Inflammatory macrophage (primary cell): ENCODE data around the gene CDK10.
"Not testable (repeated sequence)": the region's sequence is repeated elsewhere in the genome, so short reads cannot be mapped to it uniquely, and the experiment has no call there.

Source experiments
- DNase-seq, 2 donors: peaks; one replicate each; pipeline ENCODE4 v3.0.0-alpha.2; 2020 to 2022

The CDK10 gene

GRCh38 chr16:89696670-89697128 is 10.2 kb downstream of the CDK10 start:
- DNase-seq = no peak

- DNase-seq = no peak
Measured at GRCh38 chr16:89697161-89697615, 10.7 kb downstream of the CDK10 start.

GRCh38 chr16:89697616-89698331 is 11.3 kb downstream of the CDK10 start:
- DNase-seq = no peak

GRCh38 chr16:89698717-89699116 is 12.2 kb downstream of the CDK10 start:
- not testable (repeated sequence) for DNase-seq

- not testable (repeated sequence) for DNase-seq
Measured at GRCh38 chr16:89699629-89700099, 13.2 kb downstream of the CDK10 start.

GRCh38 chr16:89700100-89700648 is 13.7 kb downstream of the CDK10 start:
- DNase-seq = peak; percentile 98 to 99

- peak in 1 of 2 donors; percentile 53 for DNase-seq
Measured at GRCh38 chr16:89700649-89701424, 14.3 kb downstream of the CDK10 start.

GRCh38 chr16:89701425-89702406 is 15.2 kb downstream of the CDK10 start, which contains the start of gene SPATA2L:
SPATA2L (minus strand) TSS chr16:89701705; CDS start chr16:89701232, 473 bp downstream.
- peak; percentile 94 to 96 for DNase-seq

GRCh38 chr16:89704281-89704680 is 17.8 kb downstream of the CDK10 start:
- DNase-seq = no peak

GRCh38 chr16:89705006-89705405 is 18.5 kb downstream of the CDK10 start:
- no peak for DNase-seq

GRCh38 chr16:89706518-89707260 is 20.2 kb downstream of the CDK10 start:
- no peak for DNase-seq

- DNase-seq = no peak
Measured at GRCh38 chr16:89707695-89708094, 21.2 kb downstream of the CDK10 start.

GRCh38 chr16:89708481-89708931 is 22.0 kb downstream of the CDK10 start:
- no peak for DNase-seq

GRCh38 chr16:89709166-89709565 is 22.7 kb downstream of the CDK10 start:
- no peak for DNase-seq

- DNase-seq = peak; percentile 61 to 85
Measured at GRCh38 chr16:89709716-89710432, 23.4 kb downstream of the CDK10 start.

- DNase-seq = no peak
Measured at GRCh38 chr16:89710709-89711564, 24.4 kb downstream of the CDK10 start.

GRCh38 chr16:89711601-89712273 is 25.2 kb downstream of the CDK10 start:
- peak; percentile 41 to 50 for DNase-seq

- no peak for DNase-seq
Measured at GRCh38 chr16:89712274-89712781, 25.8 kb downstream of the CDK10 start.

GRCh38 chr16:89716493-89716892 is 30.0 kb downstream of the CDK10 start:
- DNase-seq = no peak
